Gastroesophageal sphincter (tissue), 3 donors: ENCODE results near the gene HMGXB3.

Experiments used
- CTCF ChIP-seq, 4 experiments: fragments of 200-600 bp in 2 of 4; fragments of 450-650 bp in 2 of 4; sonication (generic) in 1 of 4; IDR thresholded peaks; one replicate each; pipeline ENCODE4 v1.5.1; 2017 to 2019; ENCODE audit warnings: antibody characterized with exemption in 4 of 4, mild to moderate bottlenecking in 2 of 4, moderate library complexity in 2 of 4
- EP300 ChIP-seq: sonication (generic); formaldehyde crosslinking; IDR thresholded peaks from one replicate; pipeline ENCODE4 v1.6.1; 2017; ENCODE audit warnings: antibody characterized with exemption, mild to moderate bottlenecking

- TF ChIP-seq EP300 (no peak), CTCF (IDR thresholded peaks at IDR 0.05) (no peak)
Observed at GRCh38 chr5:150006318-150006717, 5.8 kb downstream of the HMGXB3 start.
